ENCODE data around the gene CDH12. TPM values are rescaled to one million over a fixed set of nuclear protein-coding genes. Genes with fewer than 3 reads are reported as not detected.

Gene CDH12
- total RNA-seq, 2 donors from 2014 or later, result 0.14 to 1.0 TPM

- Histone ChIP-seq H3K27ac (no peak overlapping the region), H3K9me3 (no peaks in the 10 kb centered on the region), H3K36me3 (no peaks in the 10 kb centered on the region), H3K4me3 (no peak overlapping the region), H3K27me3 (replicated peaks; ENCODE audit: insufficient read depth) (no peaks in the 10 kb centered on the region), H3K4me1 (replicated peaks) (no peaks in the 10 kb centered on the region)
- intact Hi-C loops (cut with DNase I), result no loop called here
- no peak for DNase-seq (ENCODE audit: low spot score)
- TF ChIP-seq POLR2A (IDR thresholded peaks at IDR 0.05), result no peak
- TF ChIP-seq CTCF (IDR thresholded peaks at IDR 0.05), result no peak
- no peak for TF ChIP-seq POLR2AphosphoS5 (IDR thresholded peaks at IDR 0.05)
Observed at GRCh38 chr5:22390888-22391287, 462.3 kb downstream of the CDH12 start.

- TF ChIP-seq POLR2A (IDR thresholded peaks at IDR 0.05), result no peak
- no peak for TF ChIP-seq CTCF (IDR thresholded peaks at IDR 0.05)
- TF ChIP-seq POLR2AphosphoS5 (IDR thresholded peaks at IDR 0.05), result no peak
- no peaks in the 10 kb centered on the region for H3K9me3 ChIP-seq
- H3K36me3 ChIP-seq, result no peaks in the 10 kb centered on the region
- intact Hi-C loops (cut with DNase I), result no loop called here
- H3K4me1 ChIP-seq (replicated peaks), result no peaks in the 10 kb centered on the region
- no peaks in the 10 kb centered on the region for H3K27me3 ChIP-seq (replicated peaks; ENCODE audit: insufficient read depth)
- 90% methylated on average over 1 of the region's 1 CpG for WGBS
- no peak overlapping the region for H3K4me3 ChIP-seq
- DNase-seq (ENCODE audit: low spot score), result no peak
- no peak overlapping the region for H3K27ac ChIP-seq
Observed at GRCh38 chr5:22372826-22373660, 480.1 kb downstream of the CDH12 start.

GRCh38 chr5:22372376-22372775, 480.8 kb downstream of the CDH12 start:
- Histone ChIP-seq H3K4me1 (replicated peaks) (no peaks in the 10 kb centered on the region), H3K27ac (no peak overlapping the region), H3K9me3 (no peaks in the 10 kb centered on the region), H3K4me3 (no peak overlapping the region), H3K36me3 (no peaks in the 10 kb centered on the region), H3K27me3 (replicated peaks; ENCODE audit: insufficient read depth) (no peaks in the 10 kb centered on the region)
- no peak for TF ChIP-seq POLR2A (IDR thresholded peaks at IDR 0.05)
- TF ChIP-seq CTCF (IDR thresholded peaks at IDR 0.05), result no peak
- TF ChIP-seq POLR2AphosphoS5 (IDR thresholded peaks at IDR 0.05), result no peak
- no peak for DNase-seq (ENCODE audit: low spot score)
- intact Hi-C loops (cut with DNase I), result no loop called here
- WGBS, result 83% methylated on average over 8 of the region's 8 CpGs

- Histone ChIP-seq H3K9me3 (no peaks in the 10 kb centered on the region), H3K27ac (no peak overlapping the region), H3K27me3 (replicated peaks; ENCODE audit: insufficient read depth) (no peaks in the 10 kb centered on the region), H3K4me1 (replicated peaks) (no peaks in the 10 kb centered on the region), H3K36me3 (no peaks in the 10 kb centered on the region), H3K4me3 (no peak overlapping the region)
- TF ChIP-seq POLR2AphosphoS5 (IDR thresholded peaks at IDR 0.05) (no peak), POLR2A (IDR thresholded peaks at IDR 0.05) (no peak), CTCF (IDR thresholded peaks at IDR 0.05) (no peak)
- intact Hi-C loops (cut with DNase I), result no loop called here
- WGBS, result 56% methylated on average over 3 of the region's 3 CpGs
- no peak for DNase-seq (ENCODE audit: low spot score)
Observed at GRCh38 chr5:22354956-22355355, 498.2 kb downstream of the CDH12 start.

- TF ChIP-seq CTCF (IDR thresholded peaks at IDR 0.05), result no peak
- WGBS, result 34% methylated on average over 4 of the region's 4 CpGs
- DNase-seq (ENCODE audit: low spot score), result no peak
- Histone ChIP-seq H3K4me1 (replicated peaks) (no peaks in the 10 kb centered on the region), H3K27ac (no peak overlapping the region), H3K9me3 (no peaks in the 10 kb centered on the region), H3K27me3 (replicated peaks; ENCODE audit: insufficient read depth) (no peaks in the 10 kb centered on the region), H3K36me3 (no peaks in the 10 kb centered on the region), H3K4me3 (no peak overlapping the region)
- intact Hi-C loops (cut with DNase I), result no loop called here
Observed at GRCh38 chr5:22352493-22352892, 500.7 kb downstream of the CDH12 start.
